ENCODE data around the gene MTHFSD.
A peak's percentile ranks its signal among the peaks of the same experiment; 100 is the strongest.
"Not testable (repeated sequence)": the region's sequence is repeated elsewhere in the genome, so short reads cannot be mapped to it uniquely, and the experiment has no call there.

Gene MTHFSD

DNA sequence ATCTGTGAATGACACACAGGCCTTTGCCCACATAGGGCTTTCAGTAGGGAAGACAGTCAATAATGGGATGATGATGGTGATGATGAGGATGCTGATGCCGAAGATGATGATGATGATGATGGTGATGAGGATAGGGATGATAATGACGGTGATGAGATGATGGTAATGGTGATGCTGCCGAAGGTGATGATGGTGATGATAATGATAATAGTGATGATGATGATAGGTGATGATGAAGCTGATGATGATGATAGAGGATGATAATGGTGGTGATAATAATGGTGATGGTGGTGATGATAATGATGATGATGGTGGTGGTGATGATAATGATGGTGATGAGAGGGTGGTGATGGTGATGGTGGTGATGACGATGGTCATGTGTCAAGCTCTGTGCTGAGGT, 36.2 kb upstream of the MTHFSD start:
- ChIA-PET CTCF (interaction anchor here (0.7 to 1.4 kb wide), 6 partner anchors 12 to 471 kb away, joined by 3 to 6 read pairs (median 3); no protein-coding TSS in a partner anchor), POLR2A (interaction anchor here (1.5 to 1.7 kb wide), 2 partner anchors 14 to 89 kb away, joined by 5 to 7 read pairs; partner anchors contain the start of gene FOXL1)
- no peak for DNase-seq (ENCODE audit: low read depth, low spot score)
- no peak overlapping the region for H3K4me3 ChIP-seq (ENCODE audit: low read depth, low read length)
- TF ChIP-seq, protein P1, sequence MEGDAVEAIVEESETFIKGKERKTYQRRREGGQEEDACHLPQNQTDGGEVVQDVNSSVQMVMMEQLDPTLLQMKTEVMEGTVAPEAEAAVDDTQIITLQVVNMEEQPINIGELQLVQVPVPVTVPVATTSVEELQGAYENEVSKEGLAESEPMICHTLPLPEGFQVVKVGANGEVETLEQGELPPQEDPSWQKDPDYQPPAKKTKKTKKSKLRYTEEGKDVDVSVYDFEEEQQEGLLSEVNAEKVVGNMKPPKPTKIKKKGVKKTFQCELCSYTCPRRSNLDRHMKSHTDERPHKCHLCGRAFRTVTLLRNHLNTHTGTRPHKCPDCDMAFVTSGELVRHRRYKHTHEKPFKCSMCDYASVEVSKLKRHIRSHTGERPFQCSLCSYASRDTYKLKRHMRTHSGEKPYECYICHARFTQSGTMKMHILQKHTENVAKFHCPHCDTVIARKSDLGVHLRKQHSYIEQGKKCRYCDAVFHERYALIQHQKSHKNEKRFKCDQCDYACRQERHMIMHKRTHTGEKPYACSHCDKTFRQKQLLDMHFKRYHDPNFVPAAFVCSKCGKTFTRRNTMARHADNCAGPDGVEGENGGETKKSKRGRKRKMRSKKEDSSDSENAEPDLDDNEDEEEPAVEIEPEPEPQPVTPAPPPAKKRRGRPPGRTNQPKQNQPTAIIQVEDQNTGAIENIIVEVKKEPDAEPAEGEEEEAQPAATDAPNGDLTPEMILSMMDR (IDR thresholded peaks at IDR 0.05; ENCODE audit: insufficient read depth, low read length, missing control alignments), result no peak

- peak; percentile 68 for DNase-seq (ENCODE audit: low read depth, low spot score)
- ChIA-PET CTCF (interaction anchor here (0.7 to 1.4 kb wide), 6 partner anchors 11 to 472 kb away, joined by 3 to 6 read pairs (median 3); no protein-coding TSS in a partner anchor), POLR2A (interaction anchor here (0.8 to 1.7 kb wide), 5 partner anchors 13 to 90 kb away, joined by 3 to 7 read pairs (median 4); partner anchors contain the start of gene FOXL1)
- TF ChIP-seq, protein P1 (IDR thresholded peaks at IDR 0.05; ENCODE audit: insufficient read depth, low read length, missing control alignments), result no peak
- no peak overlapping the region for H3K4me3 ChIP-seq (ENCODE audit: low read depth, low read length)
Measured at GRCh38 chr16:86590501-86591144, 35.6 kb upstream of the MTHFSD start.

DNA sequence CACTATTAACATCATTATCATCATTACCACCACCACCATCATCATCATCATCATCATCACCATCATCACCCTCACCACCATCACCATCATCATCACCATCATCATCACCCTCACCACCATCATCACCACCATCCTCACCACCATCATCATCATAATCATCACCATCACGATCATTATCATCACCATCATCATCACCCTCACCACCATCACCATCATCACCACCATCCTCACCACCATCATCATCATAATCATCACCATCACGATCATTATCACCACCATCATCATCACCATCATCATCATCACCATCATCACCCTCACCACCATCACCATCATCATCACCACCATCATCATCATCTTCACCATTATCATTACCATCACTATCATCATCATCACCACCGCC, 32.9 kb upstream of the MTHFSD start:
- CTCF ChIA-PET, result not testable (repeated sequence)
- POLR2A ChIA-PET, result interaction anchor here (0.7 kb wide), 1 partner anchor 17 kb away, joined by 3 read pairs; no protein-coding TSS in a partner anchor

GRCh38 chr16:86587487-86587886, 32.5 kb upstream of the MTHFSD start:
- CTCF ChIA-PET, result no interaction called here
- POLR2A ChIA-PET, result no interaction called here
- H3K4me3 ChIP-seq (ENCODE audit: low read depth, low read length), result no peak overlapping the region
- TF ChIP-seq, protein P1 (IDR thresholded peaks at IDR 0.05; ENCODE audit: insufficient read depth, low read length, missing control alignments), result no peak
- no peak for DNase-seq (ENCODE audit: low read depth, low spot score)

More for the DNA sequence above, 32.9 kb upstream of the MTHFSD start:
- not testable (repeated sequence) for H3K4me3 ChIP-seq (ENCODE audit: low read depth, low read length); DNase-seq (ENCODE audit: low read depth, low spot score)

DNA sequence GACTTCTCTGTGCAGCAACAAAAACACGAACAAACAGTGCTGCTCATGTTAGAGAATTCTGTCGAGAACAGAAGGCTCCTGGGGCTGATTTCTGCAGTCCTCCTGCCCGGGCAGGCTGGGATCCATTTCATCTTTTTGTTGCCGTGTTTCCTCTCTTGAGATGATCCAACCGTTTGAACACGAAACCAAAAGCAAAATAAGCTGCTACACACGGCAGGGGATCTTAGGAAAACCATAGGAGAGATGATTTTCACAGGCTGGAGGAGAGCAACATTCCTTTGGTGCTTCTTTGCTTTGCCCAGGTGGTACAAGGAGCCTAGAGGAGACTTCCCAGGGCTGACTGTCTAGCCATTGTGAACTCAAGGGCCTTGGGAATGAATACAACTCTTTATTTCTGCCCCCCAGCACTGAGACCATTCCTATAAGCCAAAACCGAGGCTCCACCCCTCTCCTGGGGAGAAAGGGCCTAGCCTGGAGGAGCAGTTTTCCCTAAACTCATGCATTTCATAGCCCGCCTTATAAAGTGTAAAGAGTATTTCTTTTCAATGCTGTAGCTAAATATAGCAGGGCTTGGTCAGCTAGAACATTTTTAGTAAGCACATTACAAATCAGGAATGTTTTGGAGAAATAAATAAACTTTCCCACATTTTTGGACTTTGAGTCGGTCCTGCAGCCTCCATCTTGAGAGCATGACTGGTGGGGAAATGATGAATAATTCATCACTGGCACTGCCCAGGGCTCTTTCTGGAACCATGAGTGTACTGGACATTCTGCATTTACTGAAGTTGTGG, 31.0 kb upstream of the MTHFSD start:
- CTCF ChIA-PET, result interaction anchor here (1.0 kb wide), 3 partner anchors 11 to 22 kb away, joined by 4 read pairs; no protein-coding TSS in a partner anchor
- POLR2A ChIA-PET, result interaction anchor here (0.7 to 2.0 kb wide), 8 partner anchors 10 to 711 kb away, joined by 3 to 17 read pairs (median 4); no protein-coding TSS in a partner anchor
- H3K4me3 ChIP-seq (ENCODE audit: low read depth, low read length), result no peak overlapping the region; the same call in none of the 2 replicates

More for the DNA sequence above, 31.0 kb upstream of the MTHFSD start:
- TF ChIP-seq, protein P1 (IDR thresholded peaks at IDR 0.05; ENCODE audit: insufficient read depth, low read length, missing control alignments), result no peak
- peak; percentile 84 for DNase-seq (ENCODE audit: low read depth, low spot score)

All from AG04449 (cell line).